Measurements from ENCODE around the gene OR52N5.

The OR52N5 gene

DNA sequence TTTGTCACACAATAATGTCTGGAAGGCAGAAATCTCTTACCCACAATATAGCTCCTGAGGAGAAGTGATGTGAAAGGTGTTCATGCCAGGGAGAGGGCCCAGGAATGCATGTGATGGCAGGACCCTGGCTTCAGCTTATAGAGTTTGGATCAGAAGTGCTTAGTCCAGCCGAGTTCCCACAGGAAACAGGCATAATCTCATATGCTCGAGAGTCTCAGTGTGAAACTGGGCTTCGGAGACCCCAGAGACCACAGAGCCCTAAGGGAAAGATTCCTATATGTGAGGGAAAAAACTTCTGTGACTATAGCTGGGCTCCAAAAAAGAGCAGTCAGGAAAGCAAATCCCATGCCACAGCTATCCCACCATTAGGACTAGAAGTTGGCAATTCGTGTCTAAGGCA is at the start of gene OR52N5:
Gene OR52N5, minus strand, starts transcription at position 101 of the 400 bp plus-strand sequence. CDS start 4,721 bp downstream, outside the sequence.
- Histone ChIP-seq H3K27me3 (ENCODE audit: control insufficient read depth, insufficient read depth, low read length) (no peaks in the 10 kb centered on the region), H3K9ac (ENCODE audit: low read length) (no peak within 1 kb of the TSS), H3K36me3 (ENCODE audit: control insufficient read depth, insufficient read depth, low read length) (no peaks in the 10 kb centered on the region), H3K27ac (ENCODE audit: low read depth, low read length) (no peak within 1 kb of the TSS), H3K4me1 (ENCODE audit: control insufficient read depth, insufficient read depth, low read length) (no peaks in the 10 kb centered on the region), H3K4me3 (ENCODE audit: low read length) (no peak within 1 kb of the TSS)

DNA sequence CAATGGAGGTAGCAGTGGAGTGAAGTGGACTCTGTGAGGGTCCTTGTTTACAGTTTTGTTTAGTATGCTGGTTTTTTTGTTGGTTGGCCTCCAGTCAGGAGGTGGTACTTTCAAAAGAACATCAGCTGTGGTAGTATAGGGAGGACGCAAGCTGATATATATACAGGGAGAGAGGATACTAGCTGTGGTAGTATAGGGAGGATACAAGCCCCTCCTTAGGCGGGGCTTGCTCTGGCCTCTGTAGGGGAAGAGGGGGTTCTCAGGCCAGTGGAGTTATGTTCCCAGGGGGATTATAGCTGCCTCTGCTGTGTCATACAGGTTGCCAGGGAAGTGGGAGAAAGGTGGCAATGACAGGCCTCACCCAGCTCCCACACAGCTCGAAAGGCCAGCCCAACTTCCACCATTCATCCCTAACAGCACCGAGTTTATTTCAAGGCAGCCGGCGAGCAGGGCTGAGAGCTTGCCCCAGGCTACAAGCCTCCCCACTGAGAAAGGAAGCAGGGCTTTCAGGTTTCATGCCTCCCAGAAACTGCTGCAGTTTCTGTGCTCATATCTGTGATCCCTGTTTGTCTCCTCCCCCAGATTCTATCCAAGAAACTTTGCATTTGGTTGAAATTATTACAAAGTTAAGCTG is 48.2 kb upstream of the OR52N5 start:
- H3K9ac ChIP-seq (ENCODE audit: low read length), result no peak overlapping the region
- H3K36me3 ChIP-seq (ENCODE audit: control insufficient read depth, insufficient read depth, low read length), result no peaks in the 10 kb centered on the region
- no peaks in the 10 kb centered on the region for H3K4me1 ChIP-seq (ENCODE audit: control insufficient read depth, insufficient read depth, low read length)
- H3K4me3 ChIP-seq (ENCODE audit: low read length), result no peak overlapping the region
- H3K27me3 ChIP-seq (ENCODE audit: control insufficient read depth, insufficient read depth, low read length), result peaks cover 2% of the 10 kb centered on the region
- H3K27ac ChIP-seq (ENCODE audit: low read depth, low read length), result no peak overlapping the region

DNA sequence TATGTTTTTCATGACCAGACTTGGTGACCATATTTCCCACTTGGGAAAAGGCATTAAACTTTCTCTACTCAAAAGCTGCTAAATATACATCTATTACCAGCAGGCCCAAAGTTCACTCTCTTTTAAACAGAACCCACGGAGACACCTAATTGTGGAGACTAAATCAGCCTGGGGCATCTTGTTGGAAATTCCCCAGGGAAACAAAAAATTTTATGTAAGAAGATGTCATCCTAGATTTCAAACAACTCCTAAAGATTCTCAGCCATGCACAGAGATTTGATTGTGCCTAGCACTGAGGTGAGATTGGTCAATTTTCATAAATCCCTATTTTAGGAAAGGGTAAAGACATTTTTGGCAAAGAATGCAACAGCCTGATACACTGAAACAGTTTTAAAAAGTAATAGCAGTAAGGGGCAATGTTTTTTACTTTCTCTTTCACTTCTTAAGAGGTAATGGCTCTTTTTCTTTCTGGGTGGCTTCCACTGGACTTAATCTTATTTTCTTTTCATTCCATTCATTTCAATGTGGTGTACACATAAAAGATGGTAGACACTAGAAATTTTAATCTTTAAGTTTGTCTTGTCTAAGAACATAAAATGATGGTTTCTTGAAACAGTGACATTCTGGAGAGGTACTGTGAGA is 35.2 kb upstream of the OR52N5 start:
- no peaks in the 10 kb centered on the region for H3K27me3 ChIP-seq (ENCODE audit: control insufficient read depth, insufficient read depth, low read length)
- no peak overlapping the region for H3K4me3 ChIP-seq (ENCODE audit: low read length)
- no peaks in the 10 kb centered on the region for H3K36me3 ChIP-seq (ENCODE audit: control insufficient read depth, insufficient read depth, low read length)
- H3K27ac ChIP-seq (ENCODE audit: low read depth, low read length), result no peak overlapping the region
- H3K9ac ChIP-seq (ENCODE audit: low read length), result no peak overlapping the region
- H3K4me1 ChIP-seq (ENCODE audit: control insufficient read depth, insufficient read depth, low read length), result no peaks in the 10 kb centered on the region

DNA sequence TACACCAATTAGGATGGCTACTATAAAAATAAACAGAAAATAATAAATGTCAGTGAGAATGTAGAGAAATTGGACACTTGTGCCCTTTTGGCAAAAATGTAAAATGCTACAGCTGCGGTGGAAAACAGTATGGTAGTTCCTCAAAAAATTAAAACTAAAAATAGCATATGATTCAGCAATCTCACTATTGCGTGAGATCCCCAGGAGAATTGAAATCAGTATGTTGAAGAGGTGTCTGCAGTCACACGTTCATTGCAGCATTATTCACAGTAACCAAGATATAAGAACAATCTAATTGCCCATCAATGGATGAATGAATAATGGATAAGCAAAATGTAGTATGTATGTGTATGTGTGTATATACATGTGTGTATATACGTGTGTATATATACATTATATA is 32.4 kb upstream of the OR52N5 start:
- Histone ChIP-seq H3K4me1 (ENCODE audit: control insufficient read depth, insufficient read depth, low read length) (no peaks in the 10 kb centered on the region), H3K9ac (ENCODE audit: low read length) (no peak overlapping the region), H3K36me3 (ENCODE audit: control insufficient read depth, insufficient read depth, low read length) (no peaks in the 10 kb centered on the region), H3K4me3 (ENCODE audit: low read length) (no peak overlapping the region), H3K27ac (ENCODE audit: low read depth, low read length) (no peak overlapping the region), H3K27me3 (ENCODE audit: control insufficient read depth, insufficient read depth, low read length) (no peaks in the 10 kb centered on the region)

DNA sequence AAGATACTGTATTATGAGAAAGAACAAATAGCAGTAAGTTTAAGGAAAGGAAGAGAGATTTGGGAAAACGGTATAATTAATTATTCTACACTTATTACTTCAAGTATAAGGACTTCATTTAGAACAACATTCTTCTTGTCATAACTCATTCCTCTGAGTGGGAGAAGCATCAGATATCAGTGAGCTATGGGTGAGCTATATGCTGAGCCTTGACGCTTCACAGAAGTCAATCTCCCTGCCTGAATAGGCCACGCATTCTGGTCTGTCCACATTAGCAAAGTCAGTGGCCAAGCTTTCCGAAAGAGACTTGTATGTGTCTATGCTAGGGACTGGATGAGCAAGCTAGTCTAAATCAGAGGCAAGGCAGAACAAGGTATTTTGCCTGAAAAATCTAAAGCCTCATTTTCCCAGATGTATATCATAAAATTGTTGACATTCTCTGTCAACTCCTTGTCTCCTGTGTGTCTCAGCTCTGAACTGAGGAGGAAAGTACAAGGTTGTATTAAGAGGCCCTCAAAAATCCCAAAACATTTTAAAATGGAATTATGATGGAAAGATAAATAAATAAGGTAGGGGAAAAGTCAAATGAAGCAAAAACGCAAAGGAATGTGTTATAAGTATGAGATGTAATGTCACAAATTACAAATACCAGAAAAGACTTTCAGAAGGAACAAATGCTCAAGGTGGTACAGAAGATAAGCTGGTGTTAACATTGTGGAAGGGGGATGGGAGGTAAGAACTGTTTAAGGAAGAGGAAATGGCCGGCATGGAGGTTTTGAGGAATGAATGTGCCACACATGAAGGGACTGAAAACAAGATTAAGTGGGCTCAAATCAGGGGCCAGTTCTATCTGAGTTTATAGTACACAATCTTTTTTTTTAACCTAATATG is 27.0 kb upstream of the OR52N5 start:
- Histone ChIP-seq H3K27me3 (ENCODE audit: control insufficient read depth, insufficient read depth, low read length) (no peaks in the 10 kb centered on the region), H3K9ac (ENCODE audit: low read length) (no peak overlapping the region), H3K4me3 (ENCODE audit: low read length) (no peak overlapping the region), H3K27ac (ENCODE audit: low read depth, low read length) (no peak overlapping the region), H3K36me3 (ENCODE audit: control insufficient read depth, insufficient read depth, low read length) (no peaks in the 10 kb centered on the region), H3K4me1 (ENCODE audit: control insufficient read depth, insufficient read depth, low read length) (no peaks in the 10 kb centered on the region)

DNA sequence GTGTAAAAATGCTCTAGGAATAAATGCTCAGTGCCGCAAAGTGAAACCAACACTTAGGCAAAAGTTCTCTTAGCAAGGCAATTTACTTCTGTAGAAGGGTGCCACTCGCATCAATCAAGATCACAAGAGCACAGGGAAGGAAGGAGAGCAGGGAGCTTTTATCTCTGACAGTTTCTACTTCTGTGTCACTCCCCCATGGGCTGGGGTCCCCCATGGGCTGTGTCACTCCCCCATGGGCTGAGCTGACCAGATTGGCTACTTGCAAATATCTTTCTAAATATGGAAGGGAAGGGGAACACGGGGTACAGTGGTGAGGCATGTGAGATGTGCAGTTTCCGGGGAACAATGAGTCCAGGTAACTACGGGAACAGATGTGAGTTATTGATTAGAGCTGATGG is 26.0 kb upstream of the OR52N5 start:
- Histone ChIP-seq H3K4me1 (ENCODE audit: control insufficient read depth, insufficient read depth, low read length) (no peaks in the 10 kb centered on the region), H3K9ac (ENCODE audit: low read length) (no peak overlapping the region), H3K27me3 (ENCODE audit: control insufficient read depth, insufficient read depth, low read length) (no peaks in the 10 kb centered on the region), H3K36me3 (ENCODE audit: control insufficient read depth, insufficient read depth, low read length) (no peaks in the 10 kb centered on the region), H3K27ac (ENCODE audit: low read depth, low read length) (no peak overlapping the region), H3K4me3 (ENCODE audit: low read length) (peak overlapping the region; percentile 56)

DNA sequence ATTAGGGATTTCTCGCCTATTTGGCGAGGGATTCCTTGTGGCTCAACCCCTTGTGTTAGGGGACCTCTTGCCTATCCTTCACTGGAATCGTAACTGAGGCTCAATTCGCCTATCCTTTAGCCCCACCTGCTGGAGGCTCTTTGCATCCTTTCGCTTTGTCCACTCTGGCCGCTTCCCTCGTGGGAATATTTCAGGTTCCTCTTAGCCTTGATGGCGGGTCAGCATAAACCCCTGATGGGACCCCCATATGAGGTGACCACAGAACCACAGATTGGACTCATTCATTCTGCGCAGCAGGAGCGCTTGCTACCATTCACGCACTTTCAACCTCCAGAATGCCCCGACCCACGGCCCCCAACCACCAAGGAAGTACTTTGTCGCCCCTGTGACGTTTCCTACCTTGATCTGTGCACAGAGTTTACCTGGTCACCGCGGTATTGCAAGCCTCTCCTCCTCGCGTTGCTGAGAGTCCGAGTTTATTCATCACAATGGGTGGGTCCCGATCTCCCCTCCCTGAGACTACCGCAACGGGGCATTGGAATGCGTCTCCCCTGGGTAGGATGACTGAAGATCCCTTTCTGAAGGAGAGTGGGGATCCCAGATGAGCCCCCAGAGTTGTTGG is 25.5 kb upstream of the OR52N5 start, which contains the start of gene OR52N2:
Gene OR52N2, plus strand, starts transcription at position 425 of the 622 bp plus-strand sequence. CDS start 11,412 bp downstream, outside the sequence.
- Histone ChIP-seq H3K27me3 (ENCODE audit: control insufficient read depth, insufficient read depth, low read length) (no peaks in the 10 kb centered on the region), H3K36me3 (ENCODE audit: control insufficient read depth, insufficient read depth, low read length) (no peaks in the 10 kb centered on the region), H3K27ac (ENCODE audit: low read depth, low read length) (no peak within 1 kb of the TSS), H3K4me3 (ENCODE audit: low read length) (peak within 1 kb of the TSS; percentile 56), H3K9ac (ENCODE audit: low read length) (no peak within 1 kb of the TSS), H3K4me1 (ENCODE audit: control insufficient read depth, insufficient read depth, low read length) (no peaks in the 10 kb centered on the region)

DNA sequence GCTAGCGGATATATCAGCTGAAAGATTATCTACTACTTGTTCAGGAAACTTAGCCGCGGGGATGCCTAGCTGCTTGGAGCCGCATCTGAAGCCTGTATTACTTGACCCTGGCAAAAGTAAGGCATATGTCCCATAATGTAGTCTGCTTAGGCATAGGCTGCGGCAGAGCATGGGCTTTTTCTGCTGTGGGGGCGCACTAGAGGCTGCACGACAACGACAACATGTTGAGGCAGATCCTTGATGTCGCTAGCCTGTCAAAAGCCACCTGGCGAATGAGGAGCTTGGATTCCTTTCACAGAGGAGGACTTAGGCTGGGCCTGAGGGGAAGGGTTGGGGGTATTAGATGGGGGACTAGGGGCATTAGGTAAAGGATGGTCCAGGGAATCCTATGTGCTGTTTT is 24.4 kb upstream of the OR52N5 start:
- no peak overlapping the region for H3K4me3 ChIP-seq (ENCODE audit: low read length)
- H3K36me3 ChIP-seq (ENCODE audit: control insufficient read depth, insufficient read depth, low read length), result no peaks in the 10 kb centered on the region
- no peak overlapping the region for H3K9ac ChIP-seq (ENCODE audit: low read length)
- H3K27me3 ChIP-seq (ENCODE audit: control insufficient read depth, insufficient read depth, low read length), result no peaks in the 10 kb centered on the region
- H3K27ac ChIP-seq (ENCODE audit: low read depth, low read length), result no peak overlapping the region
- H3K4me1 ChIP-seq (ENCODE audit: control insufficient read depth, insufficient read depth, low read length), result no peaks in the 10 kb centered on the region

DNA sequence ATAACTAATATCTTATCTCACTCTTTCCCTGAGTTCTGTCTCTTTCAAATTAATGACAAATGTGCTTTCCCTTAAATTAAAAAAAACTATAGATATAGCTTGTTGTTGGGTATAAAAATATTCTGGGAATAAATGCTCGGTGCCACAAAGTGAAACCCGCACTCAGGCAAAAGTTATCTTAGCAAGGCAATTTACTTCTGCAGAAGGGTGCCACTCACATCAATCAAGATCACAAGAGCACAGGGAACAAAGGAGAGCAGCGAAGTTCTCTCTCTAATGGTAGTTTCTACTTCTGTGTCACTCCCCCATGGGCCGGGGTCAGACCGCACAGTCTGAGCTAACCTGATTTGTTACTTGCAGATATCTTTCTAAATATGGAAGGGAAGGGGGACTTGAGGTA is 20.8 kb upstream of the OR52N5 start:
- H3K4me1 ChIP-seq (ENCODE audit: control insufficient read depth, insufficient read depth, low read length), result no peaks in the 10 kb centered on the region
- H3K27ac ChIP-seq (ENCODE audit: low read depth, low read length), result no peak overlapping the region
- no peak overlapping the region for H3K4me3 ChIP-seq (ENCODE audit: low read length)
- H3K27me3 ChIP-seq (ENCODE audit: control insufficient read depth, insufficient read depth, low read length), result no peaks in the 10 kb centered on the region
- no peak overlapping the region for H3K9ac ChIP-seq (ENCODE audit: low read length)
- no peaks in the 10 kb centered on the region for H3K36me3 ChIP-seq (ENCODE audit: control insufficient read depth, insufficient read depth, low read length)

DNA sequence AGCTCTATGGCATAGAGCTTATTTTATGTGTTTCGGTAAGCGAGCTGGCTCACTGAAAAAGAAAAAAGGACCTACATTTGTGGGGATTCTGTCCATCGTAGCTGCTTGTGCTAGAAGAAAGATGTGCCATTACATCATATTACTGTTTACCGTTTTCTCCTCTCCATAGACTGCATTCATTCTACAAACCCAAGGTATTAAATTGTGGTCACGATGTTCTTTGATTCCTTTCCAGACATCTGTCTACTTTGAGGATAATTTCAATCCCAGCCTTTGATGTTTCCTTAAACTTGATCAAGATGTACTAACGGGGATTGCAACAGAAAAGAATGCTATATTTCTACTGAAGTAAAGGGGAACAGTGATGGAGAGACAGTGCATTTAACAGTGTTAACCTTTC is 13.4 kb upstream of the OR52N5 start:
- H3K4me1 ChIP-seq (ENCODE audit: control insufficient read depth, insufficient read depth, low read length), result no peaks in the 10 kb centered on the region
- no peak overlapping the region for H3K9ac ChIP-seq (ENCODE audit: low read length)
- H3K27ac ChIP-seq (ENCODE audit: low read depth, low read length), result no peak overlapping the region
- no peaks in the 10 kb centered on the region for H3K36me3 ChIP-seq (ENCODE audit: control insufficient read depth, insufficient read depth, low read length)
- no peak overlapping the region for H3K4me3 ChIP-seq (ENCODE audit: low read length)
- H3K27me3 ChIP-seq (ENCODE audit: control insufficient read depth, insufficient read depth, low read length), result no peaks in the 10 kb centered on the region

DNA sequence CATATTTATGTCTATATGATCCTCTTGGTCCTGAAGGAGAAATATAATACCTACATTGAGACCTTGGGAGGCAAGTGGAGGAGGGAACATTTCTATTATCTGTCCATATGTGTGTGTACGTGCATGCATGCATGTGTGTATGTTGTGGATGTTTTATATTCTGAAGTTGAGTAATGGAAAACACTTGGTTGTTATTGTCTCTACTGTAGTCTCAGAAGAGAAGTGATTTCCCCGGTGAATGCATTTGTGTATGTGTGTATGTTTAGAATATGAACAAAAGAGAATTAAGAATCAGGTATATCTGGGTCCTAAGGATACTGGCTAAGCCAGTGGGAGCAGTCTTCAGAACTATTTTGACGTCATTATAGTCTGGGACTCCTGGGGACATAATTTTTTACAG is 8.0 kb upstream of the OR52N5 start, which contains the start of gene OR52N1:
Gene OR52N1, minus strand, starts transcription at position 101 of the 400 bp plus-strand sequence. CDS start 2,449 bp downstream, outside the sequence.
- H3K27me3 ChIP-seq (ENCODE audit: control insufficient read depth, insufficient read depth, low read length), result no peaks in the 10 kb centered on the region
- no peak within 1 kb of the TSS for H3K9ac ChIP-seq (ENCODE audit: low read length)
- H3K4me1 ChIP-seq (ENCODE audit: control insufficient read depth, insufficient read depth, low read length), result no peaks in the 10 kb centered on the region
- H3K4me3 ChIP-seq (ENCODE audit: low read length), result no peak within 1 kb of the TSS
- no peaks in the 10 kb centered on the region for H3K36me3 ChIP-seq (ENCODE audit: control insufficient read depth, insufficient read depth, low read length)
- no peak within 1 kb of the TSS for H3K27ac ChIP-seq (ENCODE audit: low read depth, low read length)

DNA sequence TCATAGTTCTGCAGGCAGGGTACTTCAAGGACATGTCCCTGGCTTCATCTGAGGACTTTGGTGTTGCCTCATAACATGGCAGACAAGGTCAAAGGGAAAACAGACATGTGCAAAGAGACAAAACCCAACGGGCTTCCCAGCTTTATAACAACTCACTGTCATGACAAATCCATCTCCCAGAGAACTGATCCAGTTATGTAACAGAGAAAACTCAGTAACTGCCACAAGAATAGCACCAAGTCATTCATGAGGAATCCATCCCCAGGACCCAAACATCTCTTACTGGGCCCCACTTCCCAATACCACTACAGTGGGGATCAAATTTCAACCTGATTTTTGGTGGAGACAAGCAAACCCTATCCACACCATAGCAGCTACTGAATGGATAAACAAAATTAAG is 16.1 kb downstream of the OR52N5 start:
- Histone ChIP-seq H3K4me1 (ENCODE audit: control insufficient read depth, insufficient read depth, low read length) (no peaks in the 10 kb centered on the region), H3K27ac (ENCODE audit: low read depth, low read length) (no peak overlapping the region), H3K9ac (ENCODE audit: low read length) (no peak overlapping the region), H3K36me3 (ENCODE audit: control insufficient read depth, insufficient read depth, low read length) (no peaks in the 10 kb centered on the region), H3K27me3 (ENCODE audit: control insufficient read depth, insufficient read depth, low read length) (no peaks in the 10 kb centered on the region), H3K4me3 (ENCODE audit: low read length) (no peak overlapping the region)

All from rectal smooth muscle tissue (tissue), 1 donor.